Progenitor cell of endocrine pancreas (in vitro differentiated cells): Measurements from ENCODE around the gene NDUFV3. TPM values are rescaled to one million over a fixed set of nuclear protein-coding genes. Genes with fewer than 3 reads are reported as not detected.
"Not testable (repeated sequence)": the region's sequence is repeated elsewhere in the genome, so short reads cannot be mapped to it uniquely, and the experiment has no call there.

ENCODE experiments used
- DNase-seq: peaks from one replicate; pipeline ENCODE4 v3.0.0; 2021; ENCODE audit warnings: low spot score; ENCODE audit not compliant: unreplicated experiment
- H3K27ac Mint-ChIP-seq: 2 replicates; pipeline ENCODE4 v1.8.0; 2021; ENCODE audit warnings: mild to moderate bottlenecking, moderate library complexity, mixed read lengths
- H3K27me3 Mint-ChIP-seq: 2 replicates; pipeline ENCODE4 v1.8.0; 2021; ENCODE audit warnings: mixed read lengths
- H3K36me3 Mint-ChIP-seq: 2 replicates; pipeline ENCODE4 v1.8.0; 2022; ENCODE audit warnings: mixed read lengths; ENCODE audit not compliant: insufficient read depth
- H3K4me1 Mint-ChIP-seq: 2 replicates; pipeline ENCODE4 v1.8.0; 2021; ENCODE audit warnings: low read depth, mixed read lengths
- H3K4me3 Mint-ChIP-seq: 2 replicates; pipeline ENCODE4 v1.8.0; 2021; ENCODE audit warnings: low read depth, mild to moderate bottlenecking, moderate library complexity, mixed read lengths
- H3K9me3 Mint-ChIP-seq: 2 replicates; pipeline ENCODE4 v1.8.0; 2021; ENCODE audit warnings: low read depth, mixed read lengths
- total RNA-seq: library from RNA; stranded (reverse); gene quantifications from 2 replicates; pipeline ENCODE4 v1.2.1, GENCODE V29; 2021
- TF ChIP-seq, protein P1 (sequence below): fragments of 200-600 bp; sonication (generic); IDR thresholded peaks from one replicate; pipeline ENCODE4 v1.5.0; 2021; ENCODE audit warnings: antibody characterized with exemption, mild to moderate bottlenecking; ENCODE audit not compliant: unreplicated experiment

NDUFV3 gene
- total RNA-seq, 1 donor from 2014 or later = 31.2 TPM

DNA sequence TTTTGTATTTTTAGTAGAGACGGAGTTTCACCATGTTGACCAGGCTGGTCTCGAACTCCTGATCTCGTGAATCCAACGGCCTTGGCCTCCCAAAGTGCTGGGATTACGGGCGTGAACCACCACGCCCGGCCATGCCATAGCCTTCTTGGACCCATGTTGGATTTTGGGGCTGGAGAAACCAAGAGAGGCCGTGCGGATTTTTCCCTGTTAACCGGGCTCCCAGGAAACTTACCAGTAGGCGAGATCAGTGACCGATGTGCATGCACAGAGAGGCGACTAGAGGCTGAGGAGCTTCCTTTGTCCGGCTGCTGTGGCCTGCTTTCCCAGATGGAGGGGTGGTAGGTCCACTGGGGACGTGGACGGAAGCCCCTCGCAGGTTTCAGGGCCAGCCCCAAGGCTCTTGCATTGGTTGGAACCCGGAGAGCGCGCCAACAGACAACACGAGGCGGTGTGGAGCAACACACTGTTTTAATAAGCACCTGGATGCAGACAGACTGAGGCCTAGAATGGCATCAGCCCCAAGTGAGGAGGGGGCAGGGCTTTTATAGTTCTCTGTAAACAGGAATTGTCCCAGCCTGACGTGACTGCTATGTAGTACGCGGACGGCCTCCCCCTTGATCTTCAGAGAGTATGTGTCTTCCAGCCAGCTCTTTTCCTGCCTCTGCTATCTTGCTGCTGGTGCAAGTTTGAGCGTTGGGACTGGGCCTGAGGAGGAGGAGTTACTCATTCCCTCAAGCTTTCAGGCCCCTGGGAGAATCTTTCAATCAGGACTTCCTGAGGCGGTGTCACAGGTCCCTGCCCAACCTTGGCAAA lies 32.2 kb downstream of the NDUFV3 start, which contains the start of gene ERVH48-1:
Gene ERVH48-1, minus strand, starts transcription at position 517 of the 813 bp plus-strand sequence. CDS start 6,624 bp downstream, outside the sequence.
- Mint-ChIP-seq H3K36me3 (no peaks in the 10 kb centered on the region), H3K4me3 (no peak within 1 kb of the TSS), H3K9me3 (no peaks in the 10 kb centered on the region), H3K27me3 (no peaks in the 10 kb centered on the region), H3K27ac (no peak within 1 kb of the TSS), H3K4me1 (peaks cover 19% of the 10 kb centered on the region)
- TF ChIP-seq, protein P1, sequence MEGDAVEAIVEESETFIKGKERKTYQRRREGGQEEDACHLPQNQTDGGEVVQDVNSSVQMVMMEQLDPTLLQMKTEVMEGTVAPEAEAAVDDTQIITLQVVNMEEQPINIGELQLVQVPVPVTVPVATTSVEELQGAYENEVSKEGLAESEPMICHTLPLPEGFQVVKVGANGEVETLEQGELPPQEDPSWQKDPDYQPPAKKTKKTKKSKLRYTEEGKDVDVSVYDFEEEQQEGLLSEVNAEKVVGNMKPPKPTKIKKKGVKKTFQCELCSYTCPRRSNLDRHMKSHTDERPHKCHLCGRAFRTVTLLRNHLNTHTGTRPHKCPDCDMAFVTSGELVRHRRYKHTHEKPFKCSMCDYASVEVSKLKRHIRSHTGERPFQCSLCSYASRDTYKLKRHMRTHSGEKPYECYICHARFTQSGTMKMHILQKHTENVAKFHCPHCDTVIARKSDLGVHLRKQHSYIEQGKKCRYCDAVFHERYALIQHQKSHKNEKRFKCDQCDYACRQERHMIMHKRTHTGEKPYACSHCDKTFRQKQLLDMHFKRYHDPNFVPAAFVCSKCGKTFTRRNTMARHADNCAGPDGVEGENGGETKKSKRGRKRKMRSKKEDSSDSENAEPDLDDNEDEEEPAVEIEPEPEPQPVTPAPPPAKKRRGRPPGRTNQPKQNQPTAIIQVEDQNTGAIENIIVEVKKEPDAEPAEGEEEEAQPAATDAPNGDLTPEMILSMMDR = no peak
- DNase-seq = no peak

DNA sequence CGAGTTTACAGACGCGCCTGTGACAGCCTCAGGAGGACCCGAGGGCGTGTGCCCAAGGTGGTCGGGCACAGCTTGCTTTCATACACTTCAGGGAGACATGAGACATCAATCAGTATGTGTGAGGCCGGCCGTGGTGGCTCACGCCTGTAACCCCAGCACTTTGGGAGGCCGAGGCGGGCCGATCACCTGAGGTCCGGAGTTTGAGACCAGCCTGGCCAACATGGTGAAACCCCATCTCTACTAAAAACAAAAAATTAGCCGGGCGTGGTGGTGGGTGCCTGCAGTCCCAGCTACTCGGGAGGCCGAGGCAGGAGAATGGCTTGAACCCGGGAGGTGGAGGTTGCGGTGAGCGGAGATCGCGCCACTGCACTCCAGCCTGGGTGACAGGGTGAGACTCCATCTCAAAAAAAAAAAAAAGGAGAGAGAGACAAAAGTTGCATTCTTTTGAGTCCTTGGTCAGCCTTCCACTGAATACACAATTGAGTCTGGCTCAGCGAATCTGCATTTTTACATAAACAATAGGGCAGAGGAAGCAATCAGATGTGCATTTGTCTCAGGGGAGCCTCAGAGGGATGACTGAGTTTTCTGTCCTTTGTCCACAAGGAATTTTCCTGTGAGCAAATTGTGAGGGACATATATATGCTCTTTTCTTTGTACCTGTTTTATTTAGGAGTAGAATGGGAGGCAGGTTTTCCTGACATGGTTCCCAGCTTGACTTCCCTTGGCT lies 34.5 kb downstream of the NDUFV3 start:
- H3K27ac Mint-ChIP-seq, DNase-seq, H3K36me3 Mint-ChIP-seq, H3K9me3 Mint-ChIP-seq, H3K27me3 Mint-ChIP-seq, H3K4me3 Mint-ChIP-seq: not testable (repeated sequence)
- H3K4me1 Mint-ChIP-seq = peaks cover 31% of the 10 kb centered on the region

DNA sequence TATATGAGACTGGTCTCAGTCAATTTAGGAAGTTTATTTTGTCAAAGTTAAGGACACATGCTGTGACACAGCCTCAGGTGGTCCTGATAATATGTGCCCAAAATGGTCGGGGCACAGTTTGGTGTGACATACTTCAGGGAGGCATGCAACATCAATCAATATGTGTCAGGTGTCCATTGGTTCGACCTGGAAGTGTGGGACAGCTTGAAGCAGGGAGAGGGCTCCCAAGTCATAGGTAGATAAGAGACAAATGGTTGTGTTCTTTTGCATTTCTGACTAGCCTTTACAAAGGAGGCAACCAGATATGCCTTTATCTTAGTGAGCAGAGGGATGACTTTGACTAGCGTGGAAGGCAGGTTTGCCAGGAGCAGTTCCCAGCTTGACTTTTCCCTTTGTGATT lies 36.9 kb downstream of the NDUFV3 start:
- Mint-ChIP-seq H3K9me3 (no peaks in the 10 kb centered on the region), H3K4me1 (peaks cover 39% of the 10 kb centered on the region), H3K27me3 (no peaks in the 10 kb centered on the region), H3K36me3 (no peaks in the 10 kb centered on the region), H3K27ac (peak overlapping the region; percentile 26), H3K4me3 (no peak overlapping the region)
- DNase-seq = no peak
- TF ChIP-seq, protein P1 = no peak

DNA sequence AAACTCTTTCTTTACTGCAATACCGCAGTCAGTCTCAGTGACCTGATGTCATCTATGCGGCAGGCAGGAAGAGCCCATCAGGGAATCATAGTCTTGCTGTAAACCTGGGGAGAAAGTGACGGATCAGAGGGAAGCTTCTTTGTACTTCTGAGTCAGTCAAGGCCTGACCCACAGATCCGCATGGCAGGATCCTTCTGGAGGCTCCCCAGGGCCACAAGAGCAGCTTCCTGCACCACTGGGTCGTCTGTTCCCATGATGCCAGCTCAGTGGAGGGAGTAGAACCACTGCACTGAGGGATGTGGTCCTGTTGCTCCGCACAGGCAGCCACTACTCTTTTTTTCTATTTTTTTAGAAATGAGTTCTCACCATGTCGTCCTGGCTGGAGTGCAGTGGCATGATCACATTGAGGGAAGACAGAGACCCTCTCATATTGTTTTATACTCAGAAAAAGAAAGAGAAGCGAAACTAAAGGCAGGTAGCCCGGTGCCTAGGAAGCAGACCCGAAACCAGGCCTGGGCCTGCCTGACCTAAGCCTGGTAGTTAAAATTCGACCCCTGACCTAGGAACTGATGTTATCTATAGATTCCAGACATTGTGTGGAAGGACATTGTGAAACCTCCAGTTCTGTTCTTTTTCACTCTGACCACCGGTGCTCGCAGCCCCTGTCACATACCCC lies 38.6 kb downstream of the NDUFV3 start:
- DNase-seq = no peak
- H3K9me3 Mint-ChIP-seq = no peaks in the 10 kb centered on the region
- H3K36me3 Mint-ChIP-seq = no peaks in the 10 kb centered on the region
- no peak overlapping the region for H3K4me3 Mint-ChIP-seq
- H3K27me3 Mint-ChIP-seq = no peaks in the 10 kb centered on the region
- peaks cover 55% of the 10 kb centered on the region for H3K4me1 Mint-ChIP-seq
- TF ChIP-seq, protein P1 = no peak
- H3K27ac Mint-ChIP-seq = peak overlapping the region; percentile 50

DNA sequence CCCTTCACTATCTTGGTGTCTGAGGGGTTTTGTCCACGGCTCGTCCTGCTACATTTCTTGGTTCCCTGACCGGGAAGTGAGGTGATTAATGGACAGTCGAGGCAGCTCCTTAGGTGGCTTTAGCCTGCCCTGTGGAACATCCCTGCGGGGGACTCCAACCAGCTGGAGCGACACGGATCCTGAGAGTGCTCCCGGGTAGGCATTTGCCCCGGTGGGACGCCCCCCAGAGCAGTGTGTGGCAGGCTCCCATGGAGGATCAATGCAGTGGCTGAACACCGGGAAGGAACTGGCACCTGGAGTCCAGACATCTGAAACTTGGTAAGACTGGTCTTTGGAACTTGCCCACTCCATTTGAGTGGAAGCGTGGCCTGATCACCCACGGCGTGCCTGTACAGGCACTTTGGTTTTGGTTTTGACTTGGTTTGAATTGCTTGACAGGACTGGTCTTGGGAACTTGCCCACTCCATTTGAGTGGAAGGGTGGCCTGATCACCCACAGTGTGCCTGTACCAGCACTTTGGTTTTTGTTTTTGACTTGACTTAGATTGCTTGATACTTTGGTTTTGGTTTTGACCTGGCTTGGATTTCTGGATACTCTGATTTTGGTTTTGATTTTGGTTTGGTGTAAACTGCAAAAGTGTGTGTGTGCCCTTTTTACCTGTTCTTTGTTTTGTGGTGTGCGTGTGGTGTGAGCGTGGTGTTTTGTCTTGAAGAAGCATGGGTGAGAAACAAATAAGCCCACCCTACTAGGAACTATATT lies 39.4 kb downstream of the NDUFV3 start:
- H3K9me3 Mint-ChIP-seq, H3K36me3 Mint-ChIP-seq, H3K27me3 Mint-ChIP-seq, DNase-seq: not testable (repeated sequence)
- Mint-ChIP-seq H3K4me3 (peak overlapping the region; percentile 2), H3K27ac (peak overlapping the region; percentile 77), H3K4me1 (peaks cover 62% of the 10 kb centered on the region)

DNA sequence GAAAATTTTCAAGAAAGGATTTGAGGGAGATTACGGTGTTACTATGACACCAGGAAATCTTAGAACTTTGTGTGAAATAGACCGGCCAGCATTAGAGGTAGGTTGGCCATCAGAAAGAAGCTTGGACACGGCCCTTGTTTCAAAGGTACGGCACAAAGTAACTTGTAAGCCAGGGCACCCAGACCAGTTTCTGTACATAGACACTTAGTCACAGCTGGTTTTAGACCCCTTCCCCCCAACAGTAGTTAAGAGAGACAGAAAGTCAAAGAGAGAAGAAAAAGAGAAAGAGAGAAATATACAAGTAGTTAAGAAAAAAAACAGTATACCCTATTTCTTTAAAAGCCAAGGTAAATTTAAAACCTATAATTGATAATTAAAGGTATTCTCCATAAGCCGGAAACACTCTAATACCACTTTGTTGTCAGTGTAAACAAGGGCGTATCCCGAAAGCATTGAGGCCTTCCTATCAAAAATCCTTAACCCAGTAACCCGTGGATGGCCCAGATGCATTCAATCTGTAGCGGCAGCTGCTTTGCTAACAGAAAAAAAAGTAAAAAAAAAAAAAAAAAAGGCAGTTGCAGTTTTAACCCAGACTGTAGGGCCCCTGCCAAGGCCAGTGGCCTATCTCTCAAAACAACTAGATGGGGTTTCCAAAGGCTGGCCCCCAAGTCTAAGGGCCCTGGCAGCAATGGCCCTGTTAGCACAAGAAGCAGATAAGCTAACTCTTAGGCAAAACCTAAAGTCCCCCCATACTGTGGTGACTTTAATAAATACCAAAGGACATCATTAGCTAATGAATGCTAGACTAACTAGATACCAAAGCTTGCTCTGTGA lies 40.2 kb downstream of the NDUFV3 start:
- H3K27me3 Mint-ChIP-seq, H3K4me3 Mint-ChIP-seq, H3K36me3 Mint-ChIP-seq, DNase-seq, H3K9me3 Mint-ChIP-seq: not testable (repeated sequence)
- Mint-ChIP-seq H3K4me1 (peaks cover 70% of the 10 kb centered on the region), H3K27ac (peak overlapping the region; percentile 90)

DNA sequence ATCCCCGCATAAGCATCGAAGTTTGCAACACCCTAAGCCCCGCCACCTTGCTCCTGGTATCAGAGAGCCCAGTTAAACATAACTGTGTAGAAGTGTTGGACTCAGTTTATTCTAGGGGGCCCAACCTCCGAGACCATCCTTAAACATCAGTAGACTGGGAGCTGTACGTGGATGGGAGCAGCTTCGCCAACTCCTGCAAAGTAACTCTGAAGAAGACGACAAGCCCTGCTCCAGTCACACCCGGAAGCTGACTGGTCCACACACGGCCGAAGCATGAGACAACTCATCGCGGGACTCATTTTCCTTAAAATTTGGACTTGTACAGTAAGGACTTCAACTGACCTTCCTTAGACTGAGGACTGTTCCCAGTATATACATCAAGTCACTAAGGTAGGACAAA lies 40.9 kb downstream of the NDUFV3 start:
- H3K27ac Mint-ChIP-seq, DNase-seq, H3K27me3 Mint-ChIP-seq, H3K36me3 Mint-ChIP-seq, H3K9me3 Mint-ChIP-seq: not testable (repeated sequence)
- H3K4me3 Mint-ChIP-seq = peak overlapping the region; percentile 1
- H3K4me1 Mint-ChIP-seq = peaks cover 73% of the 10 kb centered on the region

DNA sequence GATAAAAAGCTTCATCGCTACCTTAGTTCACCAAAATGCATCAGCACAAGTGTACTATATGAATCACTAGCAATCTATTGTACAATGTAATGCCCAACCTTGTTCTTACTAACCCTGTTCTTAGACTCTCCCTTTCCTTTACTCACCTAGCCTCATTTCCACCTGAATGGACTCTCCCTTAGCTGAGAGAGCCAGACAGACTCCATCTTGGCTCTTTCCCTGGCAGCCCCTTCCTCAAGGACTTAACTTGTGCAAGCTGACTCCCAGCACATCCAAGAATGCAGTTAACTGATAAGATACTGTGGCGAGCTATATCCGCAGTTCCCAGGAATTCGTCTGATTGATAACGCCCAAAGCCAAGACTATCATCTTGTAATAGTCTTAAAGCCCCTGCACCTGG lies 43.3 kb downstream of the NDUFV3 start:
- Mint-ChIP-seq H3K27ac (peak overlapping the region; percentile 92), H3K4me1 (peaks cover 70% of the 10 kb centered on the region)
- H3K36me3 Mint-ChIP-seq, H3K27me3 Mint-ChIP-seq, DNase-seq, H3K4me3 Mint-ChIP-seq, H3K9me3 Mint-ChIP-seq: not testable (repeated sequence)
